ENCODE data around the gene APOB.

Gene APOB

DNA sequence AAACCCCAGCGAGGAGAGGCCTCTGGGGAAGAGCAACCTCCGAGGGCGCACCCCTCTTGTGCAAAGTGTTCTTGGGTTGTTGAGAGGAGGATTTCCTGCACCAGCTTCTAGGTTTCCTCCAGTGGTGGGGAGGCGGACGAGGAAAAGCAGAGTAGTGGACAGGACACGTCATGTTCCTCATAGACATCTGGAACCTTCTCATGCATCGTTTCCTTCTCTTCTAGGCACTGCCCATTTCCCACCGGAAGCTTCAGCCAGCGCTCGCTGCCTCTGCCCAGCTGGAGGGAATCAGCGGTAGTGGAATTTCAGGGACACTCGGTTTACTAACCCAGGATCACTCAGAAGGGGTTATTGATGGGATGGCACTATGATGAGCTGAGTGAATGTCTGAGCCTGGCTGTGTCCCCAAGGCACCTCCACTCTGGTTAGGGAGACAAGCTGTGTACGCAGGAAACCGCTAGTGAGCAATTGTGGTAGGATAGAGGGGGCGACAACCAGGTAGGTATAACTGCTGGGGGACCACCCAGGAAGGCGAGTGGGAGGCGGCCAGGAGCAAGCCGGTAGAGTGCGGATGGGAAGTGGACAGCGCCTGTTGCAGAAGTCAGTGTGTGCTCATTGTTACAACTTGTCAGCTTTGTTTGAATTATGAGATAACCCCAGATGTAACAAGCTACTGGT lies 960 bp upstream of the APOB start:
- no peak for DNase-seq

DNA sequence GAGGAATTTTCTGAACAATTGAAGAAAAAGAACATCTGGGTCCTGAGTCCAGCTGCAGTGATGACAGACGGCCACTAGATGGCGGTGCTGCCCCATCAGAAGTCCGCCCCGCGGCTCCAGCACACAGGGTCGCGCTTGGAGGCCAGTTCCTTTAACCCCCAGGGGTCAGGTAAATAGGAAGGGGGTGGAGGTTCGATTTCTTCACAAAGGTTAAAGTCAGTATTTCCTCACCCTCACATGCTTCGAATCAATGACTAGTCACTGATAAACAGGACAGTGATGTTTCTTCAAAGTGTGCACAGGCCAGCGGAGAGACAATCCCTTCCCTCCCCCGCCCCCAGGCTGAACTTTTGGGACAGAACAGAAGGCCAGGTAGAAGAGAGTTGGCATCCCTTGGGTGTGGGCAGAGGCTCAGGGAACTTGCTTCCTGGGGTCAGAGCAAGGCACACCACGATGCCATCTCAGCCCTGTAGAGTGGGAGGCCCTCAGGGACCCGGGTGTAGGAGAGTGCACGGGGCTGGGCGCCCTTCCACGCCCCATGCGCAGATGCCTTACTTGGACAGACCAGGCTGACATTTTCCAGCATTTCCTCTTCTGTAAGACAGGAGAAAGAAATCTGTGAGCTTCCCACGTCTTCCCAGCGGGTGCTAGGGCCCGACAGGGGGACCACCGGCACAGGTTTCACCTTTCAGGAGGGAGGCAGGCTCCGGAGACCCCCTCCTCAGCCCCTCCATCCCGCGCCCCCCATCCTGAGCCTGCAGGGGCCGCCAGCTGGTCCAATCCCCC lies 722 bp downstream of the APOB start:
- no peak for DNase-seq

DNA sequence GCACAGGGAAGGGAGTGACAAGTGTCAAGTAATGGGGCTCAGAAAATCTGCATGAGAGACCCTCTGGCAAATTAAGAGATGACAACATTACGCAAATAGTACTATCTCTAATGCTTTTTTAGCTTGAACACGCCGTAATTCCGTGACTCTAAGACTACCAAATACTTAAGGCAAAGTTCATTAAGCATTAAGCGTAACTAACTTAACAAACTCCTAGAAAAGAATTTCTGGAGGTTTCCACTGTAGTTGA lies 1.2 kb downstream of the APOB start:
- no peak for DNase-seq

DNA sequence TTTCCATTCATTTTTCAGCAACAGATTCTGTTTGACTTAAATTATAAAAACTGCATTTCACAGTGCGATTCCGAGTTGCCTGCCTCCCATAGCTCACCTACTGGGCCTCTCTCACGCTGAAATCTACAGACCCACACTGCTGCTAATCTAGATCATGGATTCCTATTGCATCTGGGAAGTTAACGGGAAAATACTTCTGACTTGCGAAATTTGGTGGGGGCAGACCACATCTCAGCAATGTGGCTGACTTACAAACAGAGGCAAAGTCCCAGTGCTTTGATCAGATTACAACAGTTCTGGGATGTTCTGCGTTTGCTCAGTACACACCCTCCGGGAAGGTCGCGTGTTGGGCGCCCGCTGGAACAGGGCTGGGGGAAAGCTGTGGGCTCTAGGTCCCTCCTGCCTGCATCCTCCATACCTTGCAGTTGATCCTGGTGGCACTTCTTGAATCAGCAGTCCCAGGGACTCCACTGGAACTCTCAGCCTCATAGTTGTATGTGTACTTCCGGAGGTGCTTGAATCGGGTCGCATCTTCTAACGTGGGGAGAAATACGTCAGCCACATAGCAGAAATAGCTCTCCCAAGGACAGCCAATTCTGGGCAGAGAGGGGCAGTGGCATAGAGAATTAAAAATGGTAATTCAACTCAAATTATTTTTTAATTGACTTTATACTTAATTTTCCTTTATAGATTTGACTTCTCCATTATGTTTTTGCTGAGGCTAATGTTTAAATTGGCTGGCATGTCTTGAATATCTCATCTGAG lies 1.7 kb downstream of the APOB start:
- no peak for DNase-seq

DNA sequence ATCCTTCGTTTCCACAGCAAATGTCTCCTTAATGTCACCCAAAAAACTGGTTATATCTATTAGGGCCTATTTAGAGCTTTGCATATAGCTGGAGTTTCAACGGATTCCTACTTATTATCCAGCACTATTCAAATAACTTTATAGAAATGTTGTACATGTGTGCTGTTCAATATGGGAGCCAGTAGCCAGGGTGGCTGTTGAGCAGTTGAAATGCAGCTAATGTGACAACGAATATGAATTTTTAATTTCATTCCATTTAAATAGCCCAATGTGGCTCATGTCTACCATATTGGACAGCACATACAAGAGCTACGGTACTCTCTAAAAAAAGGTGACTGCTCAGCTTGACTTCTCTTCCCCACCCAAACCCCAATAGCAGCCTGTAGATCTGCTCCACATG lies 2.4 kb downstream of the APOB start:
- DNase-seq: no peak

DNA sequence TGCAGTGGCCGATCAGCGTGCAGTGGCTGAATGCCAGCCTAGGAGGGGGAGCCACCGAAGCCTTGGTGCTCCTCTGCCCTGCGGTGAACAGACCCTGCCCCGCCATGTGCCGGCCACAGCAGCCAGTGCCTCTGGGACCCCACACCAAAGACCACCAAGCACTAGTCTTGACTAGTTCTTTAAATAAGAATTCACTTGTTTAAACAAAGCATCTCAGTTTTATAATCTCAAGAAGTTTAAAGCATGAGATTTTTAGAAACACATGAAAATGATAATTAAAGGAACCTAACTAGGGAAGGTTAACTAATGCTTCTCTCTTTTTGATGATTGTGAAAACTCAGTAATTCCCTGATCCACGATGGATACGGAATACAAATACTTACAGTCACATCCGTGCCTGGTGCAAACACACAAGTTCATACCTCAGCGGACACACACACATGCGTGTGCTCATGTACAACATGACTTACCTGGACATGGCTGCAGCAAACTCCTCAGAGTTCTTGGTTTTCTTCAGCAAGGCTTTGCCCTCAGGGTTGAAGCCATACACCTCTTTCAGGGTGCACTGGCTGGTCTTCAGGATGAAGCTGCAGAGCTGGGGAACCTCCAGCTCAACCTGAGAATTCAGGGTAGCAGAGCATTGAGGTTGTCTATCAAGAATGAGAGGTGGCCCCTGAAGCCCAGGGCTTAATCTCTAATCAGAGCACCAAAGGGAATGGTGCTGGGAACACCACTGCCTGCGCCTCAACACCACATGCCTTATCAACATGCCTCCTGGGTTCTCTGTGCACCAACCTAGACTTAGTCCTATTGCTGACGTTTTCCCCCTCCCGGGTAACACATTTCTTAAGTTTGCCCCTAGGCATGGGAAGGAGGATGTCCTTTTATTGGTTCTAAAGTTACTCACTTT lies 3.1 kb downstream of the APOB start:
- no peak for DNase-seq

DNA sequence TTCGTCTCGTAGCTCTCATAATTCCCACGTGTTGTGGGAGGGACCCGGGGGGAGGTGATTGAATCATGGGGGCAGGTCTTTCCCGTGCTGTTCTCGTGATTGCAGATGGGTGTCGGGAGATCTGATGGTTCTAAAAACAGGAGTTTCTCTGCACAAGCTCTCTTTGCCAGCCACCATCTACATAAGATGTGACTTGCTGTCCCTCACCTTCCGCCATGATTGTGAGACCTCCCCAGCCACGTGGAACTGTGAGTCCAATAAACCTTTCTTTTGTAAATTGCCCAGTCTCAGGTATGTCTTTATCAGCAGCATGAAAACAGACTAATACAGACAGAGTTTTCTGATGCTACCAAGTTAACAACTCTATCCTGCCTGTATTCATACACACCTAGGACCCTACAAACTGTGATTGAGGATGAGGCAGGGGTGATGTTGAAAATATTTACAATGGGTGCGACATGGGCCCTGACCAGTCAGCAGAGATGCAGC lies 3.9 kb downstream of the APOB start:
- no peak for DNase-seq

DNA sequence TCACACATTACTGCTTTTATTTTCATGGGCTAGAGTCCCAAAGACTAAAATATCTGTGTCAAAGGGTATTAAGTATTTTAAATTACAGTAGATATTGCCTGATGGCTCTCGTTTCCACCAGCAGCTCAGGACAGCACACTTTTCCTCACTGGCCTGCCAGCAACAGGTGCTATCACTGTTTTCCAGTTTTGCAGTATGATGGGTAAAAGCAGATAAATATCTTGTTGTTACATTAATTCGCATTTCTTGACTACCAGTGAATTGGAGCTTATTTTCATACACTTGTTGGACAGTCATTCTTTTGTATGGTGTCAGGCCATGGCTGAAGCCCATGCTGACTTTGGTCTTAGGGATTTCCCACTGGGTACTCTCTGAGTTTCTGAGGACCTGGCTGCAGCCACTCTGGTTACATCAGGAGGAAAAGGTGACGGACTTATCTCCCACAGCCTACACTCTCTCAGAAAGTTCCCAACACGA lies 4.8 kb downstream of the APOB start:
- DNase-seq: no peak

DNA sequence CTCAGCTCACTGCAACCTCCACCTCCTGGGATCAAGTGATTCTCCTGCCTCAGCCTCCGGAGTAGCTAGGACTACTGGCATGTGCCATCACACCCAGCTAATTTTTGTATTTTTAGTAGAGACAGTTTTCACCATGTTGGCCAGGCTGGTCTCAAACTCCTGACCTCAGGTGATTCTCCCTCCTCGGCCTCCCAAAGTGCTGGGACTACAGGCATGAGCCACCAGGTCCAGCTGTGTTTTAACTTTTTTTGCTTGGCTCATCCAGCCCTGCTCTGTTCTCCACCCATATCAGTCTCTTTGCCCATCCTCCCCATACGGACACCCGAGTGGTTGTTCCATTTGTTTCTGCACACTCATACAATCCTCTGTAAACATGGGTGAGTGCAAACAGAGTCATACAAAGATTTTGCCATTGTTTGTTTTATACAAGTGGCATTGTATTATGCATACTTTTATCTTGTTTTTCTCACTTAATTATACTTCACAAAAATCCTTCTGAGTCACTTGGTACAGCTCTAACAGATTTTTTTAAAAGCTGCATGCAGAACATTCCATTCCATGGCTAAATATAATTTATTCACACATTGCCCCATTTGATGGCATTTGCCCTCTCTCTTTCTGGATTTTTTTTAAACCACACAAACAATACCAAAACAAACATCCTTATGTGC lies 5.3 kb downstream of the APOB start:
- DNase-seq: no peak

DNA sequence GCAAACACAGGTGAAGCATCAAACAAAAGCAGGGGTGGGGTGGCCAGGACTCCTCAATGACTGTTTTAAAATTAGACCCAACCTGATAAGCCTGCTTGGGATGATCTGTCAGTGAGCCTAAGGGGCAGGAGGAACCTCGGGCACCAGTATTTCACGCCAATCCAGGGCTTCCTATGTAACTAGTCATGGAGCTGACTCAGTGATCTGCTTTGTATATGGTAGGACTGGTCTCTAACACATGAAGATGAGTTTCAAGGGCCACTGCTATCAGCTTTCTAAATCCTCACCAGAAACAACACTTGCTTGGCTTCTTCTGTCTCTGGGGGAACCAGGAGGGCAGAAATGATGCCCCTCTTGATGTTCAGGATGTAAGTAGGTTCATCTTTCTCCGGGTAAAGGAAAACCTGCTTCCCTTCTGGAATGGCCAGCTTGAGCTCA lies 6.2 kb downstream of the APOB start:
- no peak for DNase-seq

DNA sequence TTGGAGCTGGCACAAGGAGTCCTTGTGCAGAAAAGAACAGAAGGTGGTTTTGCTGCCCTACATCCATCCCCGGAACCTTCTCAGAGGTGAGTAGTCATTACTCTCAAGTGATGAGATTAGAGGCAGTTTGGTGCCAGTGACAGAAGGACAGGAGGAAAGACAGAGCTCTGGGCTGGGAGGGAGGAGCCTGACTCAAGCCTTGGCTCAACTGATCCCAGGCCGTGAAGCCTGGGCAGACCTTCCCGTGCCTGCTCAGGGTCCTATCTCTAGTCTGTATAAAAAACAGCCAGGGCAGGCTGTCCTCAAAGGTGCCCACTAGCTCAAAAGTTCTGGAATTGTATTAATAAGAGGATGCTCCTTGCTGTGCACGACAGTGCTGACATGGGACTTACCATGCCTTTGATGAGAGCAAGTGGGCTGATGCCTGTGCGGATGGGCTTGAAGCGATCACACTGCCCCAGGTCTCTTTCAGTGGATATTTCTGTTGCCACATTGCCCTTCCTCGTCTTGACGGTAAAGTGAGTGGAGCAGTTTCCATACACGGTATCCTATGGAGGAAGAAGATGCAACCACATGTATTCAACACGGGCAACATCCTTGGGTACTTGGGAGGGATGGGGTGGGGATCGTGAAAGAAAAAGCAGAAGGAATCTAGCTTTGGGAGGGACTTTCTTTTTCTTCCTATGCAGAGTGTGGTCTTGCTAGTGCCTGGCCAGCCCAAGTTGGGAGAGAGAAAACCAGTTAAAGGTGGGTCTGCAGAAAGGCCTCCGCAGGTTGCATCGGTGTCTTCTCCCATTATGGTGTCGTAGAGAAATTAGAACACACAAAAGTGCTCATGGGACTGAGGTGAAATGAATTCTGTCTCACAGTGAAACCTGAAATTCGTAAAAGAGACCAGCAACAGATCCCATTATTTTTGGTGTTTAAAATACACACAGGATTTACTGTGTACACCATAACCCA lies 6.9 kb downstream of the APOB start:
- DNase-seq: no peak

DNA sequence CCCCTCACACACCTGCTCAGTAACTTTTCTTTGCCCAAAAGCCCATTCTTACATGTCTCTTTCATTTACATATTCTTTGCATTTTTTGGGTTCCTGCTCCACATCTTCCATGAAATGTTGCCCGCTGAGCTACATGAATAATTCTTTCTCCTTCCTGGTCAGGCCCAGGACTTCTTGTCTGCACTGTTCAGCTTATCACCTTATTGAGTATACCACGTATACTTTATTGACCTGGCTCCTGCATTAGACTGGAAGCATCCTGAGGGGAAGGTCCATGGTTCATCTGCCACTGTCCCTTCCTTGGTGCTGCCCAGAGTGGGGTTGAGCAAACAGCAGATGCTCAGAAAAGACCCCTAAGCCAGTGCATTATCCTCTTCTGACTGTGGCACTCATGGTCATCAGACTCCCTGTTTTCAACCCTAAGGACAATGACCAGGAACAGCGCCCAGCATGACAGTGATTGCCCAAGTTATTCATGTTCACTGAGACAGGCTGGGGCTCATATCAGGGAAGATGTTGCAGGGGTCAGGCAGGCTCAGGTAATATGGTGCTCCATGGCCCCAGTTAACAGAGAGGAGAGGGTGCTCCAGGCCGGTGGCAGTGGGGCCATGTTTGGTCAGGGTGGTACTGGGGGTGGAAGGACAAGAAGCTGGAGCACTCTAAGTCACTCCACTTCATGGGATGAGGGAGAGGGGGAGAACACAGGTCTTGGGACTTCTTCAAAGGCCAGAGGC lies 7.7 kb downstream of the APOB start:
- DNase-seq: no peak

DNA sequence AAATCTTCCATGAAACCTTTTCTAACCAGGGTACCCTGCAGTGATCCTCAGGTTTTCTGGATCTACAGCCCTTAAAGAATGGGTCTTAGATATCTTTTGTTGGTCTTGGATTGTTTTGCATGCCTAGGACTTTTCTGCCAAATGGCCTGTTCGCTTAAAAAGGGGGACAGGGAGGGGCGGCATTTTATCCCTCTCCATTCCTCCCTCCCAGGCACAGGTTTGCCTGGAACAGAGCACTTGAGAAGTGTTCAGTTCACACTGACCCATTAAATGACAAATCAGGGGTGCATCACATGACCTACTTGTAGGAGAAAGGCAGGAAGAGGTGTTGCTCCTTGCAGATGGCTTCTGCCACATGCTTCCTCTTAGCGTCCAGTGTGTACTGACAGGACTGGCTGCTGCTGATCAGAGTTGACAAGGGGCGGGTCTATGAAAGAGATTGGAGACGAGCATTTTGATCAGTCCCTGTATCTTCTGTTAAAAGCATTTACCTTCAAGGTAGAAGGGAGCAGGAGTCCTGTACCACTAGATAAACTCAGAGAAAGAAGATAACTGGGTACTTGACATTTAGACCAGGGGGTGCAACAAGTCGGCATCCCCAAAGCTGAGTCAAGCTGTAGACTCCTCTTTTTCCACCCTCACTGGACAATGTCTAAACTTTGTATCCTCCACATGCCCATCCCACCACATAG lies 8.4 kb downstream of the APOB start:
- no peak for DNase-seq

DNA sequence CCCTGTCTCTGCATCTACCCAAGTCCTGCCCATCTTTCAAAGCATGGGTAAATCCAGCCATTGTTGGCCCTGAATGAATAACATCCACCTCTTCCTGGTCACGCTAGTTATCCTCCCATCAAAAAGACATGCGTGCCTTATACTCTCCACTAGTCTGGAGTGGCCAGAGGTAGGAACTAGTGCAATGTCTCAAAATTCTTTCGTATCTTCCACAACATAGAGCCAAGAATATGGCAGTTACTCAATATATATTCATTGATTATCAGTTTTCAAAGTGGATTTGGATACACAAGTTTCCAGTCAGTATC lies 8.9 kb downstream of the APOB start:
- DNase-seq: no peak

DNA sequence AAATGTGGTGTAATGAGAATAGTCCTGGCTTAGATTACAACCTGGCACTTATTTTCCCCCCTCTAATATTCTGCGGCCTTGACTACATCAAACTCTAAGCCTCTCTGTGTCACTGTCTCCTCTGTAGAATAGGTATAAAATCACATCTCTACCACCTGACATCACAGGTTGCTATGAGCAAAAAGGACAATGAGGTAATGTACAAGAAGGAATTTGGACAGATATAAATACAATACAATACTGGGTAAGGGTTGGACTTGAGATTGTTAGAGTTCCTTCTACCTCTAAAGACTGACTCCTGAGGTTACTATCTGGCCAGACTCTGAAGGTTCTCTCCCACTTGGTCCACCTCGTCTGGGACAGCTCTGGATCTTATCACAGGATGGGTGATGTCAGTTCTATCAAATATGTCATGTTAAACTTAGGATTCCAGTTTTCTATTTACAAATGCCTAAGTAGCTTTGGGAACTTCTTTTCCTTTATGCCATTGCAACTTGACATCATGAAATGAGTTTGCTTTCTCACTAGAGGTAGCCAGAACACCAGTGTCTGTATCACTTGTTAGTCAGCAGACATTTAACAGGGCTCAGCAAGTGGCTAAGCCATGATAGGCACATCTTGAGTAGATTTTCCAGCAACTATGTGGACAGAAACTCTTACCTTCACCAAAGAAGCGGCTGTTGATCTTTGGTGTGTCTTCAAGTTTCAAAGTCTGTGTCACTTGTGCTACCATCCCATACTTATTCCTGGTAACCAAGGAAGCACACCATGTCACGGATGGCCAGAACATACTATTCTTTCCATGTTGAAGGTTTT lies 9.5 kb downstream of the APOB start:
- DNase-seq: no peak

DNA sequence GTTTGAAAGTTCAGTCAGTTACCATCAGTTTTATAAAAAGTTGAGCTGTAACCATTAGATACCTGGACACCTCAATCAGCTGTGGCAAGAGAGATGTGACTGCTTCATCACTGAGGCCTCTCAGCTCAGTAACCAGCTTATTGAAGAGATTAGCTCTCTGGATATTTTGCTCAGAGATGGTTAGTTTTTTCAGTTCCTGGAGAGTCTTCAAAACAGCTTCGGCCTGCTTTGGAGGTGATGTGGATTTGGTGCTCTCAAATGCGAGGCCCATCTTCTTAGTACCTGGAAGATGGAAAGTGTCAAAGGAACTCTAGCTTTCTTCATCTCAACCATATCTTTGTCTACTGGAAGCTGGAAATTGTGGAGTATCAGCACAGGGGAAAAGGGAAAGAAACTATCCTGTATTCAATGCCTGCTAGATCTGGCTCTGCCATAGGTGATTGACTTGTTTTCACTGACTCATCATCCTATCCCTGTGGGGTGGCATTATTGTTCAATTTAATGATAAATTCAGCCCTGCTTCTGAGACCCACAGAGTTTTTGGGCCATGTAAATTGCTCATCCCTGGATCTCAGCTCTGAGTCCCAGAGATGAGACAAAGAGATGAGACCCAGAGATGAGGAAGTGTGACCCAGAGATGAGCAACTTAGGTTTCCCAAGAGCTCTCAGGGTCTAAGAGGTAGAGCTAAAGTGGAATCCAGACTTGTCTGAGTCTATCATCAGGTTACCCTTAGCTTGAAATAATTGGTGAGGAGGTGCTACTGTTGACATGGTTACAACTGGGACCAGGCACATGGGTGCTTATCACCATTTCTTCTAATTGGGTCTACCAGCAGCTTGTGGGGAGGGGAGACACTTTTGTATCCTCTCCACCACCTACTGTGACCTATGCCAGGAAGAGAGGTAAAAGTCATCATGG lies 10.4 kb downstream of the APOB start:
- DNase-seq: no peak

DNA sequence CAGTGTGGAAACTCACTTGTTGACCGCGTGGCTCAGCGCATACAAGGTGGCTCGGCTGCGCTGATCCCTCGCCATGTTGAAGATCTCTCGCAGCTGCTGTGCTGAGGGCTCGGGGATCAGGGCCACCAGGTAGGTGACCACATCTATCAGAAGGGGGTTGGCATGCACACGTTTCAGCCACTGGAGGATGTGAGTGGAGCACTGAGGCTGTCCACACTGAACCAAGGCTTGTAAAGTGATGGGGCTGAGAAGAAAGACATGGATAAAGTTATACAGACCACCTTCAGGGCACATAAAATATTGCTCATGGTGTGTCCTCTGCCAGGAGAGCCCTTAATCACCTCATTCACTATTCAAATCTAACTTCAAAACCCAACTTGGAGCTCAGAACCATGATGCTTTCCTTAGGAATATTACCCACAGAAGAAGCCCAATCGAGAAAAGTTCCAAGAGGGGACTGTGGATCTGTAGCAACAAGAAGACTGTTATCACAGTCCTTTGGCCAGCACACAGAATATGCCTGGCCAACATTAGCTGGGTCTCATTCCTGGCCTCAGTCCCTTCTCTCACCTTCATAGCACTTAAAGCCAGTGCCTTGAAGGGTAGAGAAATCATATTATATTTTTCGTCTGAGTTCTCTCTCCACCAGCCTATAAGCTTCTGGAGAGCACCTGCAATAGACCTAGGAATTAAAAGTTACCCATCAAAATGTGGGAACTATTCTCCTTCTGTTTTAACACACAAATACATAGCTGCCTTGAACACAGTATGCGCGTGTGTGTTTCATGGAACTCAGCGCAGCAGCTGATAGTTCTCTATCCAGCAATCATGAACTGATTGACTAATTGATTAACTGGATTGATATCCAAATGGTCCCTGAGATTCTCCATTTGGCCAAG lies 11.3 kb downstream of the APOB start:
- no peak for DNase-seq
